Measurements from ENCODE around the gene XYLT2. TPM values are rescaled to one million over a fixed set of nuclear protein-coding genes. Genes with fewer than 3 reads are reported as not detected.

Gene XYLT2
- total and polyA plus RNA-seq, 2 donors (not counting 3 experiments of a cell fraction or from before 2014, with no cell fraction given) = 19.1 to 26.6 TPM

- no peak overlapping the region for H3K27ac ChIP-seq (ENCODE audit: insufficient read depth, low read depth, low read length)
- H3K79me2 ChIP-seq (ENCODE audit: control insufficient read depth, insufficient read depth, low read length) = no peaks in the 10 kb centered on the region
- H3K4me1 ChIP-seq (ENCODE audit: control insufficient read depth, extremely low read depth, insufficient read depth, low read length) = no peaks in the 10 kb centered on the region
- DNase-seq (ENCODE audit: low read depth, low spot score) = no peak
- no peaks in the 10 kb centered on the region for H4K20me1 ChIP-seq (replicated peaks; ENCODE audit: control insufficient read depth, extremely low read depth, insufficient read depth, low read length)
- no peak for TF ChIP-seq FOS (IDR thresholded peaks at IDR 0.05; ENCODE audit: borderline replicate concordance, insufficient read depth, low read length)
- TF ChIP-seq EZH2 (IDR thresholded peaks at IDR 0.05; ENCODE audit: borderline replicate concordance, low read depth, low read length, severe bottlenecking) = no peak
- TF ChIP-seq MYC (IDR thresholded peaks at IDR 0.05; ENCODE audit: low read depth, low read length) = no peak
- no peak for TF ChIP-seq GATA2 (IDR thresholded peaks at IDR 0.05; ENCODE audit: insufficient read depth, insufficient read length, low read depth, low read length)
- no peak for TF ChIP-seq JUN (IDR thresholded peaks at IDR 0.05; ENCODE audit: borderline replicate concordance, insufficient read depth, insufficient read length, low read depth)
- no peak for TF ChIP-seq CTCF (IDR thresholded peaks at IDR 0.05; ENCODE audit: extremely low read depth in 1 of 2, insufficient read depth in 1 of 2, low read depth in 1 of 2, low read length in 2 of 2)
- TF ChIP-seq POLR2A (IDR thresholded peaks at IDR 0.05; ENCODE audit: low read depth, low read length) = no peak
- TF ChIP-seq MAX (IDR thresholded peaks at IDR 0.05; ENCODE audit: insufficient read depth, insufficient read length) = no peak
- no peak for TF ChIP-seq POLR2AphosphoS5 (IDR thresholded peaks at IDR 0.05; ENCODE audit: insufficient read depth, low read depth, low read length)
- peaks cover 0 to 3% of the 10 kb centered on the region in 2 experiments for H3K27me3 ChIP-seq (ENCODE audit: control insufficient read depth in 2 of 2, insufficient read depth in 2 of 2, low read length in 2 of 2)
- H3K4me3 ChIP-seq (replicated peaks in 1 of 3; ENCODE audit: insufficient read depth in 1 of 3, low read depth in 1 of 3, low read length in 3 of 3) = no peak overlapping the region
- no peak for FAIRE-seq
- BruUV-seq (replicated peaks) = no TSS peak
- intact Hi-C loops (cut with micrococcal nuclease) = no loop called here
- no peaks in the 10 kb centered on the region for H3K9me3 ChIP-seq (replicated peaks; ENCODE audit: control insufficient read depth, insufficient read depth, low read length)
- H3K9ac ChIP-seq (replicated peaks; ENCODE audit: extremely low read depth, insufficient read depth, low read length) = no peak overlapping the region
- CTCF ChIA-PET = no interaction called here
- H3K9me1 ChIP-seq (replicated peaks; ENCODE audit: control insufficient read depth, extremely low read depth, insufficient read depth, low read length) = no peaks in the 10 kb centered on the region
- no peaks in the 10 kb centered on the region for H3K36me3 ChIP-seq (ENCODE audit: control insufficient read depth in 2 of 2, extremely low read depth in 1 of 2, insufficient read depth in 2 of 2, low read length in 2 of 2)
- dilution Hi-C loops (cut with MboI; ENCODE audit: extremely low pct_ligation_motif_present, low sequenced_read_pairs) = no loop called here
- POLR2A ChIA-PET = no interaction called here
- H3K4me2 ChIP-seq (ENCODE audit: insufficient read depth, low read length) = no peak overlapping the region
- H2AFZ ChIP-seq (ENCODE audit: low read depth, low read length) = no peak overlapping the region
Observed at GRCh38 chr17:50325906-50326305, 20.0 kb upstream of the XYLT2 start.
